K562 (cell line): Measurements from ENCODE around the gene LY6G5B. TPM values are rescaled to one million over a fixed set of nuclear protein-coding genes. Genes with fewer than 3 reads are reported as not detected.

ENCODE experiments used
- ATF3 ChIP-seq, 2 experiments: fragments of 450-650 bp in 1 of 2; sonication (generic) in 1 of 2; formaldehyde crosslinking in 1 of 2; IDR thresholded peaks in 1 of 2; conservative IDR thresholded peaks in 1 of 2; 2 replicates each; pipeline versions ENCODE4 v1.6.1 to v1.8.1; 2016 to 2023; ENCODE audit warnings: mild to moderate bottlenecking in 2 of 2, moderate library complexity in 2 of 2, inconsistent platforms in 1 of 2, missing genetic modification reagents in 1 of 2
- ATF6 ChIP-seq: sonication (generic); formaldehyde crosslinking; IDR thresholded peaks from 2 replicates; pipeline ENCODE4 v1.4.0; 2020; ENCODE audit warnings: mild to moderate bottlenecking, missing genetic modification reagents
- EGR1 ChIP-seq: fragments of 450-650 bp; conservative IDR thresholded peaks from 2 replicates; pipeline ENCODE4 v1.6.1; 2017; ENCODE audit warnings: mild to moderate bottlenecking
- POLR2B ChIP-seq: fragments of 450-650 bp; IDR thresholded peaks from 2 replicates; pipeline ENCODE4 v1.6.1; 2018; ENCODE audit warnings: low read depth; ENCODE audit not compliant: partially characterized antibody
- POLR3G ChIP-seq: IDR thresholded peaks from 2 replicates; pipeline ENCODE4 v1.6.1; 2011; ENCODE audit not compliant: insufficient read length, insufficient replicate concordance; ENCODE audit errors: extremely low read depth
- RNF2 ChIP-seq: sonication (generic); IDR thresholded peaks from 2 replicates; pipeline ENCODE4 v1.6.1; 2016
- SREBF1 ChIP-seq: fragments of 150-350 bp; IDR thresholded peaks from 2 replicates; pipeline ENCODE4 v1.6.1; 2014; ENCODE audit warnings: antibody characterized with exemption, low read depth, low read length, borderline replicate concordance
- TAF9B ChIP-seq: fragments of 450-650 bp; IDR thresholded peaks from 2 replicates; pipeline ENCODE4 v1.6.1; 2018; ENCODE audit warnings: mild to moderate bottlenecking; ENCODE audit not compliant: partially characterized antibody
- ZBTB1 ChIP-seq: sonication (generic); formaldehyde crosslinking; IDR thresholded peaks from 2 replicates; pipeline ENCODE4 v1.8.1; 2023; ENCODE audit warnings: missing genetic modification reagents, low read depth, mild to moderate bottlenecking, borderline replicate concordance
- ZBTB43 ChIP-seq: sonication (generic); formaldehyde crosslinking; IDR thresholded peaks from 2 replicates; pipeline ENCODE4 v1.8.0; 2023; ENCODE audit warnings: mild to moderate bottlenecking, missing genetic modification reagents
- ZC3H4 ChIP-seq: sonication (generic); formaldehyde crosslinking; IDR thresholded peaks from 2 replicates; pipeline ENCODE4 v1.9.0; 2021; ENCODE audit warnings: missing genetic modification reagents, borderline replicate concordance
- ZKSCAN3 ChIP-seq: fragments of 250-450 bp; sonication (Bioruptor Pico); IDR thresholded peaks from 2 replicates; pipeline ENCODE4 v1.4.0; 2020
- ZKSCAN8 ChIP-seq: fragments of 200-800 bp; sonication (Bioruptor generic); IDR thresholded peaks from 2 replicates; pipeline ENCODE4 v1.6.1; 2016; ENCODE audit warnings: missing genetic modification characterization, missing compliant biosample characterization
- ZNF583 ChIP-seq: fragments of 250-450 bp; sonication (Bioruptor Pico); IDR thresholded peaks from 2 replicates; pipeline ENCODE4 v1.4.0; 2020
- polyA plus RNA-seq, 8 experiments: library from polyadenylated mRNA; depleted of rRNA in 4 of 8; stranded (reverse) in 5 of 8; unstranded in 3 of 8; fragments of >200 nt; fragmentation: Nextera tagmentation in 2 of 8; fragmentation: Illumina TruSeq in 1 of 8; extraction: Ambion mirVana in 2 of 8; extraction: Trizol in 1 of 8; gene quantifications; 2 replicates each; pipeline versions ENCODE4 v1.2.1 to v1.2.3, GENCODE V29; 2011 to 2014; ENCODE audit warnings: inconsistent platforms in 1 of 8, missing spikeins in 1 of 8
- total RNA-seq, 7 experiments: library from RNA; depleted of rRNA in 6 of 7; stranded (reverse); fragments of >200 nt in 6 of 7; fragmentation: Illumina TruSeq in 2 of 7; extraction: Trizol in 2 of 7; gene quantifications; 2 replicates each; pipeline versions ENCODE4 v1.2.1 to v1.2.3, GENCODE V29; 2011 to 2021; ENCODE audit warnings: low replicate concordance in 1 of 7
- TF ChIP-seq, protein P1 (sequence below): fragments of 200-400 bp; formaldehyde crosslinking; IDR thresholded peaks from 2 replicates; pipeline ENCODE4 v1.6.1; 2017; ENCODE audit warnings: mild to moderate bottlenecking, low read depth, low read length, moderate library complexity
- TF ChIP-seq, protein P2 (sequence below): fragments of 450-650 bp; formaldehyde crosslinking; IDR thresholded peaks from 2 replicates; pipeline ENCODE4 v1.4.0; 2020; ENCODE audit warnings: mild to moderate bottlenecking, moderate library complexity

LY6G5B gene
- total and polyA plus RNA-seq, 9 of the 15 experiments (the other 6 are each of a cell fraction or from before 2014, with no cell fraction given), result 6.0 to 27.0 (median 7.5) TPM

GRCh38 chr6:31664790-31665500 lies 4.8 kb upstream of the LY6G5B start, which contains the start of gene GPANK1 (continued):
- TF ChIP-seq, protein P1, sequence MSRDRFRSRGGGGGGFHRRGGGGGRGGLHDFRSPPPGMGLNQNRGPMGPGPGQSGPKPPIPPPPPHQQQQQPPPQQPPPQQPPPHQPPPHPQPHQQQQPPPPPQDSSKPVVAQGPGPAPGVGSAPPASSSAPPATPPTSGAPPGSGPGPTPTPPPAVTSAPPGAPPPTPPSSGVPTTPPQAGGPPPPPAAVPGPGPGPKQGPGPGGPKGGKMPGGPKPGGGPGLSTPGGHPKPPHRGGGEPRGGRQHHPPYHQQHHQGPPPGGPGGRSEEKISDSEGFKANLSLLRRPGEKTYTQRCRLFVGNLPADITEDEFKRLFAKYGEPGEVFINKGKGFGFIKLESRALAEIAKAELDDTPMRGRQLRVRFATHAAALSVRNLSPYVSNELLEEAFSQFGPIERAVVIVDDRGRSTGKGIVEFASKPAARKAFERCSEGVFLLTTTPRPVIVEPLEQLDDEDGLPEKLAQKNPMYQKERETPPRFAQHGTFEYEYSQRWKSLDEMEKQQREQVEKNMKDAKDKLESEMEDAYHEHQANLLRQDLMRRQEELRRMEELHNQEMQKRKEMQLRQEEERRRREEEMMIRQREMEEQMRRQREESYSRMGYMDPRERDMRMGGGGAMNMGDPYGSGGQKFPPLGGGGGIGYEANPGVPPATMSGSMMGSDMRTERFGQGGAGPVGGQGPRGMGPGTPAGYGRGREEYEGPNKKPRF, result no peak
- TF ChIP-seq ATF3 (IDR thresholded peaks at IDR 0.05) (no peak), ATF3 (CRISPR knock-in tag; conservative IDR thresholded peaks at IDR 0.05) (peak; percentile 91), ZKSCAN8 (CRISPR knock-in tag) (no peak), SREBF1 (no peak), ZNF583 (CRISPR knock-in tag) (no peak), POLR3G (no peak), ZBTB1 (CRISPR knock-in tag) (peak; percentile 84), EGR1 (no peak), RNF2 (no peak), ATF6 (peak; percentile 98), ZC3H4 (CRISPR knock-in tag) (no peak), POLR2B (peak; percentile 58), ZBTB43 (peak; percentile 88), ZKSCAN3 (no peak), TAF9B (no peak)
- TF ChIP-seq, protein P2, sequence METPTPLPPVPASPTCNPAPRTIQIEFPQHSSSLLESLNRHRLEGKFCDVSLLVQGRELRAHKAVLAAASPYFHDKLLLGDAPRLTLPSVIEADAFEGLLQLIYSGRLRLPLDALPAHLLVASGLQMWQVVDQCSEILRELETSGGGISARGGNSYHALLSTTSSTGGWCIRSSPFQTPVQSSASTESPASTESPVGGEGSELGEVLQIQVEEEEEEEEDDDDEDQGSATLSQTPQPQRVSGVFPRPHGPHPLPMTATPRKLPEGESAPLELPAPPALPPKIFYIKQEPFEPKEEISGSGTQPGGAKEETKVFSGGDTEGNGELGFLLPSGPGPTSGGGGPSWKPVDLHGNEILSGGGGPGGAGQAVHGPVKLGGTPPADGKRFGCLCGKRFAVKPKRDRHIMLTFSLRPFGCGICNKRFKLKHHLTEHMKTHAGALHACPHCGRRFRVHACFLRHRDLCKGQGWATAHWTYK (CRISPR knock-in tag), result peak; percentile 74; the same call in 1 of the 2 replicates
